Osteocyte (in vitro differentiated cells): ENCODE results near the gene TIE1. TPM values are rescaled to one million over a fixed set of nuclear protein-coding genes. Genes with fewer than 3 reads are reported as not detected.

Source experiments
- DNase-seq: peaks from one replicate; pipeline ENCODE4 v3.0.0; 2021; ENCODE audit warnings: mixed read lengths; ENCODE audit not compliant: unreplicated experiment; ENCODE audit errors: extremely low spot score
- H3K27ac Mint-ChIP-seq: one replicate; pipeline ENCODE4 v1.8.0; 2021; ENCODE audit warnings: mild to moderate bottlenecking, mixed read lengths; ENCODE audit not compliant: unreplicated experiment
- H3K27me3 Mint-ChIP-seq: one replicate; pipeline ENCODE4 v1.8.0; 2021; ENCODE audit warnings: mixed read lengths; ENCODE audit not compliant: unreplicated experiment
- H3K36me3 Mint-ChIP-seq: one replicate; pipeline ENCODE4 v1.8.0; 2021; ENCODE audit warnings: mixed read lengths; ENCODE audit not compliant: unreplicated experiment
- H3K4me1 Mint-ChIP-seq: one replicate; pipeline ENCODE4 v1.8.0; 2021; ENCODE audit warnings: mixed read lengths; ENCODE audit not compliant: unreplicated experiment
- H3K4me3 Mint-ChIP-seq: one replicate; pipeline ENCODE4 v1.8.0; 2021; ENCODE audit warnings: mild to moderate bottlenecking, moderate library complexity, mixed read lengths; ENCODE audit not compliant: unreplicated experiment
- H3K9me3 Mint-ChIP-seq: one replicate; pipeline ENCODE4 v1.8.0; 2021; ENCODE audit warnings: mixed read lengths; ENCODE audit not compliant: unreplicated experiment
- total RNA-seq: library from RNA; stranded (reverse); gene quantifications from 2 replicates; pipeline ENCODE4 v1.2.1, GENCODE V29; 2021
- TF ChIP-seq, protein P1 (sequence below): fragments of 200-600 bp; sonication (generic); IDR thresholded peaks from 2 replicates; pipeline ENCODE4 v1.5.0; 2021; ENCODE audit warnings: antibody characterized with exemption, mild to moderate bottlenecking, moderate library complexity

The TIE1 gene
- total RNA-seq, 1 donor from 2014 or later = not detected

DNA sequence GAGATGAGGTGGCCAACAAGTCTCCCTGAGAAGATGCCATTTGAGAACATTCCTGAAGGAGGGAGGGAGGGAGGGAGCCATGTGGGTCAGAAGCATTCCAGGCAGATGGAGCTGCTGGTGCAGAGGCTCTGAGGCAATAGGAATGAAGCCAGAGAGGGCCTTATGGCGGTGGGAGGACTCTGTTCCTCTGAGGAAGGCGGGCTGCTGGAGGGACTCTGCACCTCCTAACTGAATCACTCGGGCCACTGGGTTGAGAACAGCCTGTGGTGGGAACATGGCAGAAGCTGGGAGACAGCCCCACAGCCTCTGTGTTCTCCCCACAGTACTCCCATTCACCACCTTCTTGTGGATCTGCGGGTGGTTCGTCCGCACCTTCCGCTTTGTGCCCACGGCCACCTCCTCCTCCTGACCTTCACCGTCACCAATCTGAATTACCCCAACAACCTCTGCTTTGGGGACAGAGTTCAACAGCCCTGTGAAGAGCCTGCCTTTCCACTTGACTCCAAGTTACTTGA is 33.4 kb upstream of the TIE1 start:
- DNase-seq = no peak
- Mint-ChIP-seq H3K27me3 (peaks cover 7% of the 10 kb centered on the region), H3K4me3 (no peak overlapping the region), H3K27ac (no peak overlapping the region), H3K9me3 (peaks cover 12% of the 10 kb centered on the region), H3K4me1 (peaks cover 9% of the 10 kb centered on the region), H3K36me3 (no peaks in the 10 kb centered on the region)
- TF ChIP-seq, protein P1, sequence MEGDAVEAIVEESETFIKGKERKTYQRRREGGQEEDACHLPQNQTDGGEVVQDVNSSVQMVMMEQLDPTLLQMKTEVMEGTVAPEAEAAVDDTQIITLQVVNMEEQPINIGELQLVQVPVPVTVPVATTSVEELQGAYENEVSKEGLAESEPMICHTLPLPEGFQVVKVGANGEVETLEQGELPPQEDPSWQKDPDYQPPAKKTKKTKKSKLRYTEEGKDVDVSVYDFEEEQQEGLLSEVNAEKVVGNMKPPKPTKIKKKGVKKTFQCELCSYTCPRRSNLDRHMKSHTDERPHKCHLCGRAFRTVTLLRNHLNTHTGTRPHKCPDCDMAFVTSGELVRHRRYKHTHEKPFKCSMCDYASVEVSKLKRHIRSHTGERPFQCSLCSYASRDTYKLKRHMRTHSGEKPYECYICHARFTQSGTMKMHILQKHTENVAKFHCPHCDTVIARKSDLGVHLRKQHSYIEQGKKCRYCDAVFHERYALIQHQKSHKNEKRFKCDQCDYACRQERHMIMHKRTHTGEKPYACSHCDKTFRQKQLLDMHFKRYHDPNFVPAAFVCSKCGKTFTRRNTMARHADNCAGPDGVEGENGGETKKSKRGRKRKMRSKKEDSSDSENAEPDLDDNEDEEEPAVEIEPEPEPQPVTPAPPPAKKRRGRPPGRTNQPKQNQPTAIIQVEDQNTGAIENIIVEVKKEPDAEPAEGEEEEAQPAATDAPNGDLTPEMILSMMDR = no peak

DNA sequence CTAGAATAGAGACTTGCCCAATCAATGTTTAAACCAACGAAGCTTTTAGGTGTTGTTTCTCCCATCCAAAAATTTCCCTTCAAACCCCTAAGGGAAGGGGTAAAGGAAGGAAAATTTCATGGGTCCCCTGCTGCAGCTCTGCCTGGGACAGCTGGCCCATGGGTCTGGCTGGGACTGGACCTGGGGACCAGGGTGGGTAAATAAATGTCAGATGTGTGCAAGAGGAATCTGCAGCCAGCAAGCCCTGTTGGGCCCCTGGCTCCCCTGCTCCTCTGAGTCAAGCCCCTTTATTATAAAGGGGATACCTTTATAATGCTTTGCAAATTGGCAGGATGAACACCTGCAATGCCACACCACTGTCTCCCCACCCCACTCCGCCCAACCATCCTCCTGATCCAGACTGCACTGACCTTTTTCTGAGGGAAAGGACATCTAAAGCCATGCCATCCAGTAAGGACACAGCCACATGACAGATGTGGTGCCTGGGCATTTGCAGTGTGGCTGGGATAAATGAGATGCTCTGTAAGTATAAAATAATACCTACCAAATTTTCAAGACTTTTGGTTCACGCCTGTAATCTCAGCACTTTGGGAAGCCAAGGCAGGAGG is 32.9 kb upstream of the TIE1 start:
- TF ChIP-seq, protein P1 = no peak
- H3K36me3 Mint-ChIP-seq = no peaks in the 10 kb centered on the region
- DNase-seq = no peak
- peaks cover 7% of the 10 kb centered on the region for H3K9me3 Mint-ChIP-seq
- peaks cover 9% of the 10 kb centered on the region for H3K4me1 Mint-ChIP-seq
- H3K4me3 Mint-ChIP-seq = no peak overlapping the region
- peaks cover 7% of the 10 kb centered on the region for H3K27me3 Mint-ChIP-seq
- no peak overlapping the region for H3K27ac Mint-ChIP-seq

DNA sequence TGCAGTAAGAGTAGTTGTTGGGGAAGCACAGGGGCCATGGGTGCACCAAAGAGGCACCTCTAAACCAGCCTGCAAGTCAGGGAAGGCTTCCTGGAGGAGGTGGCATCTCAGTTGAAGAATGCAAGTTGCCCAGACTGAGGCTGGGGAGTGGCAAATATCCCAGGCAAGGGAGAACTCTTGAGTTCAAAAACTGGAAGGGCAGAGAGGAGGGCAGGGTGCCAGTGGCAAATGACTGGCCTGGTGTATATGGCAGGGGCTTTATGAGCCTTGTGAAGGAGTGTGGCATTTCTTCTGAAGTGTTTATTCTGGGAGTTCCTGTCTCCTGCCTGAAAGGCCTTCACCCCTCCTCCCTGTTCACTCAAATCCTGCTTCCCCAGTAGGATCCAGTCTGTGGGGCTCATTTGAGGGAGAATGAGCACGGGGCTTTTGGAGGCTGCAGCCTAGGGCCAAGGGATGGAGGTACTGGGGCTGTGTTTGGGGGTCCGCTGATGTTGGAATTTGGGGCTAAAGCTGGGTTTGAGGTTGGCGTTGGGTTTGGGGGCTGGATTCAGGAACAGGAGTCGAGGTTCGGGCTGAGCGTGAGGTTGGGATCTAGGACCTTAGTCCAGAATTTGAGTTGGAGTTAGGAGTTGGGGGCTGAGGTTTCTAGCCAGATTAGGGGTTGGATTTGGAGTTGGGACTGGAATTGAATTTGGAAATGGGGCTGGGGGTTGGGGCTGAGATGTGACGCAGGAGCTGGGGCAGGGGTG is 31.0 kb upstream of the TIE1 start, which contains the start of gene TMEM125:
TMEM125 (plus strand) TSS at position 357 of the 749 bp plus-strand sequence. CDS start 2,740 bp downstream, outside the sequence.
- Mint-ChIP-seq H3K27ac (no peak within 1 kb of the TSS), H3K9me3 (no peaks in the 10 kb centered on the region), H3K36me3 (no peaks in the 10 kb centered on the region), H3K4me3 (no peak within 1 kb of the TSS), H3K4me1 (peaks cover 14% of the 10 kb centered on the region), H3K27me3 (peaks cover 7% of the 10 kb centered on the region)
- TF ChIP-seq, protein P1 = no peak
- DNase-seq = no peak

DNA sequence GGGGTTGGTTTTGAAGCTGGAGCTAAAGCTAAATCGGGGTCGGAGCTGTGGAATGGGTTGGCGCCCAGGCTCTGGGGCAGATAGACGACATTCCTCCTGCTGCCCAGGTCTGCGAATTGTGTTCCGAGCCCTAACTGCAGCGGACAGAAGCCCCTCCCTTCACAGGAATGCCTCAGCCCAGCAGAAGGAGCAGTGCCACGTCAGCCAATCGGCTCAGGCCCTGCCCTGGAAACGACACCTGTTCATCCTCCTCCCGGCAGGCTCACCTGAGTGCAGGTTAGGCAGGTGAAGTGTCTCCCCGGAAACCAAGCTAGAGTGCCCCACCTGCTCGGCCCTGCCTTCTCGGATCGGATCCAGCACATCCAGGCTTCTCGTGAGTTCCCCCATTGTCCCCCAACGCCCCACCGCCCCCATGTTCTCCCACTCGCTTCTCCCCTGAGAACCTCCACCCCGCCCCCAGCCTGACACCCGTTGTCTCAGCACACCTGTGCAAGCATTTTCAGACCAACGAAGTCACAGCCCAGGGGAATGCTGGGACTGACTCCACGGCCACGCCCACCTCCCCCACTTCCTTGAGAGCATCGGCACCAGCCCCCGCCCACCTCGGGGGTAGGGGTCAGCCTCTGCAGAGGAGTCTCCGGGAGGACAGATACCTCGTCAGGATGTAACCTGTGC is 30.2 kb upstream of the TIE1 start:
- no peak overlapping the region for H3K4me3 Mint-ChIP-seq

More for the DNA sequence above, 30.2 kb upstream of the TIE1 start:
- TF ChIP-seq, protein P1 = no peak
- Mint-ChIP-seq H3K9me3 (no peaks in the 10 kb centered on the region), H3K4me1 (peaks cover 15% of the 10 kb centered on the region), H3K27me3 (peaks cover 7% of the 10 kb centered on the region), H3K36me3 (no peaks in the 10 kb centered on the region), H3K27ac (no peak overlapping the region)
- no peak for DNase-seq
